Measurements from ENCODE around the gene EPYC.

GRCh38 chr12:90959032-90959431, 45.7 kb downstream of the EPYC start:
- no peak for TF ChIP-seq CTCF (conservative IDR thresholded peaks at IDR 0.05)
- no peak for TF ChIP-seq EZH2 (IDR thresholded peaks at IDR 0.05; ENCODE audit: low read depth)
